H1 (cell line): Measurements from ENCODE around the gene CCDC33. TPM values are rescaled to one million over a fixed set of nuclear protein-coding genes. Genes with fewer than 3 reads are reported as not detected.
A peak's percentile ranks its signal among the peaks of the same experiment; 100 is the strongest.

Experiments
- CTCF ChIA-PET: fragments of 300-600 bp; sonication (Branson Sonifier 250); formaldehyde crosslinking; loops from one replicate; lab custom pipeline; 2021; ENCODE audit not compliant: partially characterized antibody; lab: Charles Lee
- POLR2A ChIA-PET: fragments of 300-600 bp; sonication (Branson Sonifier 250); formaldehyde crosslinking; loops from one replicate; lab custom pipeline; 2021; ENCODE audit warnings: inconsistent platforms; ENCODE audit not compliant: partially characterized antibody; lab: Charles Lee
- DNase-seq, 2 experiments: peaks; one replicate each; pipeline versions ENCODE4 v3.0.0 to v3.0.0-alpha.2; 2010 to 2022; ENCODE audit warnings: low spot score in 2 of 2, low read depth in 1 of 2, mixed read lengths in 1 of 2
- FAIRE-seq: peaks from 2 replicates; lab custom pipeline; 2011; peaks lifted over from hg19 to GRCh38; lab: Jason Lieb, UNC
- H2AFZ ChIP-seq: 2 replicates; pipeline ENCODE4 v1.8.1; 2012; ENCODE audit warnings: low read length, inconsistent platforms
- H2AK5ac ChIP-seq: 2 replicates; pipeline ENCODE4 v1.6.1; 2013; ENCODE audit warnings: low read depth, low read length
- H2BK120ac ChIP-seq: replicated peaks from 2 replicates; pipeline ENCODE3; 2013; ENCODE audit warnings: low read depth, low read length, inconsistent platforms
- H2BK12ac ChIP-seq: 2 replicates; pipeline ENCODE4 v1.6.1; 2013; ENCODE audit warnings: low read depth, low read length
- H2BK15ac ChIP-seq: 2 replicates; pipeline ENCODE4 v1.6.1; 2013; ENCODE audit warnings: low read length
- H2BK20ac ChIP-seq: 2 replicates; pipeline ENCODE4 v1.6.1; 2013; ENCODE audit warnings: low read length
- H2BK5ac ChIP-seq: 2 replicates; pipeline ENCODE4 v1.6.1; 2013; ENCODE audit warnings: low read depth, low read length
- H3K14ac ChIP-seq: 2 replicates; pipeline ENCODE4 v1.6.1; 2013; ENCODE audit warnings: inconsistent platforms; ENCODE audit not compliant: insufficient read length
- H3K18ac ChIP-seq: 2 replicates; pipeline ENCODE4 v1.6.1; 2013; ENCODE audit warnings: low read length; ENCODE audit errors: extremely low read depth
- H3K23ac ChIP-seq: 2 replicates; pipeline ENCODE4 v1.6.1; 2013; ENCODE audit warnings: inconsistent platforms; ENCODE audit not compliant: insufficient read length
- H3K23me2 ChIP-seq: 2 replicates; pipeline ENCODE4 v1.6.1; 2013; ENCODE audit warnings: low read depth, low read length
- H3K27ac ChIP-seq: 2 replicates; pipeline ENCODE4 v1.6.1; 2011; ENCODE audit warnings: low read depth, low read length, inconsistent platforms
- H3K27me3 ChIP-seq, 4 experiments: replicated peaks in 1 of 4; 1 replicate in 1 of 4; 2 replicates in 3 of 4; pipeline versions ENCODE4 v1.6.1 to v1.8.1; 2011 to 2013; ENCODE audit warnings: low read length in 3 of 4, mild to moderate bottlenecking in 3 of 4, inconsistent platforms in 2 of 4, mixed read lengths in 2 of 4, moderate library complexity in 1 of 4; ENCODE audit not compliant: control insufficient read depth in 3 of 4, insufficient read depth in 3 of 4; ENCODE audit errors: extremely low read depth in 1 of 4
- H3K36me3 ChIP-seq, 4 experiments: 2 replicates each; pipeline versions ENCODE4 v1.6.1 to v1.8.1; 2011 to 2013; ENCODE audit warnings: mild to moderate bottlenecking in 4 of 4, low read length in 3 of 4, moderate library complexity in 2 of 4, control low read depth in 1 of 4, inconsistent platforms in 1 of 4; ENCODE audit not compliant: insufficient read depth in 4 of 4, control insufficient read depth in 2 of 4
- H3K4ac ChIP-seq: replicated peaks from 2 replicates; pipeline ENCODE3; 2013; ENCODE audit warnings: low read length, low read depth, mixed read lengths, inconsistent platforms; ENCODE audit not compliant: insufficient read length
- H3K4me1 ChIP-seq, 4 experiments: replicated peaks in 1 of 4; 1 replicate in 1 of 4; 2 replicates in 3 of 4; pipeline versions ENCODE4 v1.6.1 to v1.8.1; 2011 to 2013; ENCODE audit warnings: low read length in 3 of 4, inconsistent platforms in 2 of 4, mixed read lengths in 1 of 4; ENCODE audit not compliant: insufficient read depth in 4 of 4, control insufficient read depth in 3 of 4
- H3K4me2 ChIP-seq, 2 experiments: 2 replicates each; pipeline versions ENCODE4 v1.6.1 to v1.8.1; 2011 to 2013; ENCODE audit warnings: low read depth in 2 of 2, low read length in 2 of 2, control low read depth in 1 of 2, inconsistent platforms in 1 of 2, mild to moderate bottlenecking in 1 of 2; ENCODE audit not compliant: insufficient read depth in 1 of 2
- H3K4me3 ChIP-seq, 4 experiments: fragments of 200-600, 300-600 bp in 1 of 4; sonication (generic), shearing (Covaris generic), sonication (Bioruptor Twin) in 1 of 4; 2 replicates each; pipeline versions ENCODE4 v1.5.1 to v1.8.1; 2011 to 2016; ENCODE audit warnings: low read length in 4 of 4, low read depth in 3 of 4, control low read depth in 2 of 4, inconsistent platforms in 2 of 4, mild to moderate bottlenecking in 2 of 4, mixed read lengths in 1 of 4, moderate library complexity in 1 of 4; ENCODE audit not compliant: insufficient read depth in 2 of 4; ENCODE audit errors: extremely low read depth in 1 of 4
- H3K56ac ChIP-seq: replicated peaks from 2 replicates; pipeline ENCODE3; 2013; ENCODE audit warnings: low read depth, mild to moderate bottlenecking, mixed read lengths, low read length, inconsistent platforms; ENCODE audit not compliant: insufficient read length
- H3K79me1 ChIP-seq: 2 replicates; pipeline ENCODE4 v1.6.1; 2013; ENCODE audit warnings: low read depth, low read length, control low read depth
- H3K79me2 ChIP-seq, 2 experiments: 2 replicates each; pipeline versions ENCODE4 v1.6.1 to v1.8.1; 2012 to 2013; ENCODE audit warnings: low read length in 2 of 2, mild to moderate bottlenecking in 2 of 2, inconsistent platforms in 1 of 2; ENCODE audit not compliant: insufficient read depth in 2 of 2, control insufficient read depth in 1 of 2
- H3K9ac ChIP-seq, 4 experiments: replicated peaks in 1 of 4; 1 replicate in 1 of 4; 2 replicates in 3 of 4; pipeline versions ENCODE4 v1.6.1 to v1.8.1; 2011 to 2013; ENCODE audit warnings: low read depth in 3 of 4, low read length in 3 of 4, control low read depth in 2 of 4, mild to moderate bottlenecking in 2 of 4, moderate library complexity in 2 of 4, inconsistent platforms in 1 of 4; ENCODE audit errors: extremely low read depth in 1 of 4
- H3K9me3 ChIP-seq, 2 experiments: 2 replicates each; pipeline versions ENCODE4 v1.6.1 to v1.8.1; 2012 to 2013; ENCODE audit warnings: mild to moderate bottlenecking in 2 of 2, moderate library complexity in 2 of 2, control low read depth in 1 of 2, inconsistent platforms in 1 of 2, low read depth in 1 of 2, low read length in 1 of 2, mixed read lengths in 1 of 2; ENCODE audit not compliant: insufficient read depth in 2 of 2
- H4K20me1 ChIP-seq, 2 experiments: replicated peaks in 1 of 2; 2 replicates each; pipeline versions ENCODE3 to v1.8.1; 2011 to 2013; ENCODE audit warnings: inconsistent platforms in 2 of 2, low read length in 2 of 2, mild to moderate bottlenecking in 1 of 2; ENCODE audit not compliant: insufficient read depth in 2 of 2, control insufficient read depth in 1 of 2
- H4K5ac ChIP-seq: 2 replicates; pipeline ENCODE4 v1.6.1; 2013; ENCODE audit warnings: low read length, low read depth, mixed read lengths, inconsistent platforms; ENCODE audit not compliant: insufficient read length
- H4K8ac ChIP-seq: 2 replicates; pipeline ENCODE4 v1.8.0; 2013; ENCODE audit warnings: mild to moderate bottlenecking, moderate library complexity, low read length, inconsistent platforms; ENCODE audit not compliant: insufficient read depth; ENCODE audit errors: extremely low read depth
- H4K91ac ChIP-seq: replicated peaks from 2 replicates; pipeline ENCODE3; 2013; ENCODE audit warnings: low read length, mixed read lengths, inconsistent platforms; ENCODE audit not compliant: insufficient read length
- KDM1A ChIP-seq: fragments of 200-600, 300-600 bp; sonication (generic); IDR thresholded peaks from 2 replicates; pipeline ENCODE4 v1.7.1; 2016; ENCODE audit warnings: mild to moderate bottlenecking, low read length, borderline replicate concordance
- TEAD4 ChIP-seq: IDR thresholded peaks from 2 replicates; pipeline ENCODE4 v1.6.1; 2012; ENCODE audit warnings: low read depth, low read length, inconsistent platforms, mixed read lengths
- WGBS, 2 experiments: shearing (Covaris generic) in 1 of 2; methylation state at CpG; one replicate each; pipeline versions ENCODE4 v1.1.6 to v1.1.7; 2013 to 2015; ENCODE audit warnings: low lambda C conversion rate in 2 of 2, mixed read lengths in 2 of 2, inconsistent platforms in 1 of 2, low coverage in 1 of 2, missing lambda C conversion rate in 1 of 2; ENCODE audit not compliant: insufficient replicate concordance in 2 of 2, insufficient coverage in 1 of 2, insufficient read length in 1 of 2; ENCODE audit errors: extremely low coverage in 1 of 2, missing lambda C conversion rate in 1 of 2; 5-methylcytosine and 5-hydroxymethylcytosine counted together
- polyA plus RNA-seq, 7 experiments: library from polyadenylated mRNA; depleted of rRNA in 3 of 7; stranded (reverse) in 5 of 7; unstranded in 2 of 7; fragments of >200 nt in 5 of 7; fragments of 200-250 nt in 2 of 7; gene quantifications; 1 replicate in 5 of 7; 2 replicates in 1 of 7; 4 replicates in 1 of 7; pipeline versions ENCODE4 v1.2.1 to v1.2.3, GENCODE V29; 2011 to 2013; ENCODE audit warnings: missing spikeins in 2 of 7, mixed read lengths in 2 of 7
- total RNA-seq: library from RNA; stranded (reverse); fragmentation: NEBNext Ultra II Directional; extraction: Animal tissue kit (Norgen Biotek cat#: 25700); gene quantifications from 2 replicates; pipeline ENCODE4 v1.2.1, GENCODE V29; 2021

CCDC33 gene
- total and polyA plus RNA-seq, 2 of the 8 experiments (the other 6 are each of a cell fraction or from before 2014, with no cell fraction given), result 2.0 to 2.7 TPM

- no peaks in the 10 kb centered on the region for H4K20me1 ChIP-seq
- H2BK12ac ChIP-seq, result peak overlapping the region; percentile 62; the same call in 1 of the 2 replicates
- no peak overlapping the region for H3K56ac ChIP-seq
- no peak for DNase-seq
- H2AK5ac ChIP-seq, result peak overlapping the region; percentile 94; the same call in 1 of the 2 replicates
- H2BK120ac ChIP-seq, result peak overlapping the region; percentile 24
- peaks cover 0 to 49% (median 33%) of the 10 kb centered on the region in 4 experiments; a peak in 6 of 7 replicates for H3K4me1 ChIP-seq
- peak overlapping the region; percentile 18 to 60 (median 45); a peak in 5 of 8 replicates for H3K4me3 ChIP-seq
- WGBS, 2 experiments, result 34% methylated on average over 7 of the region's 7 CpGs; no CpG with 5 or more reads in 1 of the 2 experiments
- no peak overlapping the region for H3K14ac ChIP-seq
- H3K23me2 ChIP-seq, result peaks cover 4% of the 10 kb centered on the region; the same call in 1 of the 2 replicates
- ChIA-PET CTCF (interaction anchor here (0.6 to 6.1 kb wide), 32 partner anchors 7 to 831 kb away, joined by 3 to 38 read pairs (median 6); partner anchors contain the start of genes ISLR and ISLR2), POLR2A (interaction anchor here (0.8 to 7.3 kb wide), 14 partner anchors 13 to 248 kb away, joined by 3 to 76 read pairs (median 4); no protein-coding TSS in a partner anchor)
- no peaks in the 10 kb centered on the region for H3K9me3 ChIP-seq
- H2BK5ac ChIP-seq, result peak overlapping the region; percentile 37; the same call in 1 of the 2 replicates
- H4K8ac ChIP-seq, result no peak overlapping the region; the same call in 1 of the 2 replicates
- H2AFZ ChIP-seq, result no peak overlapping the region
- H2BK15ac ChIP-seq, result peak overlapping the region; percentile 74; the same call in 1 of the 2 replicates
- no peak overlapping the region for H3K4ac ChIP-seq
- H4K5ac ChIP-seq, result peak overlapping the region; percentile 90
- peak overlapping the region; percentile 77 to 91 for H3K4me2 ChIP-seq
- H3K79me1 ChIP-seq, result peaks cover 3% of the 10 kb centered on the region; the same call in 1 of the 2 replicates
- peak overlapping the region; percentile 84 for H2BK20ac ChIP-seq
- peak overlapping the region; percentile 75 for H3K18ac ChIP-seq
- H3K36me3 ChIP-seq, result no peaks in the 10 kb centered on the region
- H3K27ac ChIP-seq, result no peak overlapping the region
- peaks cover 0 to 7% (median 4%) of the 10 kb centered on the region in 4 experiments; a peak in 2 of 7 replicates for H3K27me3 ChIP-seq
- H3K23ac ChIP-seq, result no peak overlapping the region
- H4K91ac ChIP-seq, result peak overlapping the region; percentile 71
- H3K79me2 ChIP-seq, result 0 out of 4 replicates have a peak, but pooled peaks cover 0 to 4% of the 10 kb centered on the region in 2 experiments
- no peak for FAIRE-seq
- TF ChIP-seq KDM1A (peak; percentile 52; the same call in 1 of the 2 replicates), TEAD4 (no peak)
- peak overlapping the region in 1 of 4 experiments; percentile 9; a peak in 1 of 7 replicates for H3K9ac ChIP-seq
Observed at GRCh38 chr15:74201710-74202420, 34.3 kb upstream of the CCDC33 start.
